Inflammatory macrophage treated with lipopolysaccharide for 4 hours (primary cell): ENCODE data around the gene PERM1.

Experiments used
- DNase-seq: peaks from one replicate; pipeline ENCODE4 v3.0.0-alpha.2; 2020

The PERM1 gene

DNA sequence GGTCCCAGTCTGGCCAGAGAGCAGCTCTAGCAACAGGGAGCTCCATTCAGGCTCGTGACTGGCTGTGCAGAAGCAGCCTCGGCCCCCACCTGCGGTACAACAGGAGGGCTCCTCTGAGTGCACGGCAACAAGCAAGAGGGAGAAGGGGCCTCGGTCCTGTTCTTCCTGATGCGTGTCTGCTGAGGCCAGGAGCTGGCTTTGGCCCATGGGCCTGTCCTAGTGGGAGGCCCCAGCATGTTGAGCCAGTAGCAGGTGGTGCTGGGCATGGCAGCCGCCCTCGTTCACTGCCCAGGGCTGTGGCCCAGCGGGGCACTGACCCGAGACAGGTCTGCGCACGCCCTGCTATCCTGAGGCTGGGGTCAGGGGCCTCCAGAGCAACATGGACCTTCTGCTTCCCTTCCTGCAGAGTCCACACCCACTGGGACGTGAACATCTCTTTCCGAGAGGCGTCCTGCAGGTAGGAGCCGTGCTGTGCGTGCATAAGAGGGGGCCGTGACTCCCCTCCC, 51.2 kb downstream of the PERM1 start:
- no peak for DNase-seq

DNA sequence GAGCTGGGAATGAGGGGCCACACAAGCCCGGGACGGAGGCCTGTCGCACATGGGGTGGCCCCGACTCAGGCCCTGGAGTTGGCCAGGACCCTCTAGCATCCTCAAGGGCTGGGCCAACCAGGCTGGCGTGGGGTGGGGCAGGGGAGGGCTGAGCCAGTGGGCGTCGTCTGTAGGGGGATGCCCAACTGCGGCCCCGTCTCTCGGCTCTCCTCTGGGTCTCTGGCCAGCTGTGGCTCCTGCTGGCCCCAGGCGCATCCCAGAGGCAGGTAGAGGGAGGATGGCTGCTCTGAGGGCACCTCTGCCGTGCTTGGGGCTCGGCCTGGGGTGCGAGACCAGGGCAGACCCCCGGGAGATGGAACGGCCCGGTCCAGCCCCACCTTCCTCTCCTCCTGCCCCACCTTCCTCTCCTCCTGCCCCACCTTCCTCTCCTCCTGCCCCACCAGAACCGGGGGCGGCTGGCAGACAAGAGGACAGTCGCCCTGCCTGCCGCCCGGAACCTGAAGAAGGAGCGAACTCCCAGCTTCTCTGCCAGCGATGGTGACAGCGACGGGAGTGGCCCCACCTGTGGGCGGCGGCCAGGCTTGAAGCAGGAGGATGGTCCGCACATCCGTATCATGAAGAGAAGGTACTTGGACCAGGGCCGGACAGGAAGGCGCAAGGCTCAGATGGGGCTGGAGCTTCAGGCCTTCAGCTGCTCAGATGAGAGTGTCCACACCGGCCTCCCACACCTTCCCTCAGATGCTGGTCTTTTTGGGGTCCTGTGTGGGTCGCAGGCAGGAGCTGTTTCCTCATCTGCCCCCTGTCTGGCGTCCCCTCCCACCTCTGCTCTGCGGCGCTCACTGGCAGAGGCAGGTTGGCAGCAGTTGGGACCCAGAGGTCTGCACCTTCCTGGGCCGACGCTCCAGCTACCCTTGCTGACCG, 51.9 kb downstream of the PERM1 start:
- no peak for DNase-seq

DNA sequence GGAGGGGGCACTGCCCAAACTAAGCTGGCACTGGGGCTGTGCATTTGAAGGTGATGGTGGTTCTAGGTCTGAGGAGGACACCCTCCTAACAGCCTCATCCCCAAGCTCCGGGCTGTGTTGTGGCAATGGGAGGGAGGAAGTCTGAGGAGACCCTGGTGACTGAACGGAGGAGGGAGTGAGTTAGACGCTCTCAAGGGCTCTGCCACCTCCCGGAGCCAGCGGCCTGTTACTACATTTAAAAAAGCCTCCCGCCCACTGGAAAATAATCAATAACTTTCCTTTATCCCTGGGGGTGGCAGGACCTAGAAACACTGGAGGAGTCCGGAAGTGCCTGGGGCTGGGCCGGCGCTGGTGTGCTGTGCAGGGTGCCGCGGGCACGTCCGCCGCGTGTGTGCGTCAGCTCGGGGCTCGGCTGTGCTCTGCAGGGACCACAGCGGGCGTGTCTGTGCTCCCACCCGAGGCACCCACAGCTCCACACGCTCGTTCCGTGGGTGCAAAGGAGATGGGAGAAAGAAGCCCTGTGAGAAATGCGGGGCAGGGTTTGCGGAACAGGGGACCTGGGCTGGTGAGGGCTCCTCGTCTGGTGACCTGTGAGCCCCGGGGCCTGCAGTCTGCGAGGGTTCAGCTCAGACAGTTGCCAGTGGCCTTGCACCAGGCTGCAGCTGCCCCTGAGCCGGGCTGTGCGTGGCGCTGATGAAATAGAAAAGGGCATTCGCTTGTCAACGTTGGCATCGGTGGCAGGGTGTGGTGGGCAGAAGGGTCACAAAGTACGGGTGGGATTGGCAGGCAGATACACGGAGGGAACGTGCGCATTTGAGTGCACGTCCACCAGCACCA, 52.9 kb downstream of the PERM1 start:
- DNase-seq = no peak

DNA sequence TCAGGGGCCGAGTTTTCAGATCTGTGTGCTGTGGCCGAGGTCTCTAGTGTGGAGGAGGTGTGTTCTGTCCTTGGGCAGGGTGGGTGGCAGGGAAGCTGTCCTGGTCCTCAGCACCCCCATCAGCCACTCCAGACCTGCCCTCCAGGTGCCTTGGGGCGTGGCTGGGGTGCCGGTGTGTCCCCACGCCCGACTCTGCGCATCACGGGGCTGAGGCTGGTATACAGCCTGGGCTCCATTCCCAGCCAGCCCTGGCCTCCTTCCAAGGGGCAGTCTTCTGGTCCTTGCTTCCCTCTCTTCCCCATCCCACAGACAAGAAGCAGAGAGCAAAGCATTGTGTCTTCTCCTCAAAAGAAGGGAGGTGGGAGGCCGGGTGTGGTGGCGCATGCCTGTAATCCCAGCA, 54.1 kb downstream of the PERM1 start:
- no peak for DNase-seq

DNA sequence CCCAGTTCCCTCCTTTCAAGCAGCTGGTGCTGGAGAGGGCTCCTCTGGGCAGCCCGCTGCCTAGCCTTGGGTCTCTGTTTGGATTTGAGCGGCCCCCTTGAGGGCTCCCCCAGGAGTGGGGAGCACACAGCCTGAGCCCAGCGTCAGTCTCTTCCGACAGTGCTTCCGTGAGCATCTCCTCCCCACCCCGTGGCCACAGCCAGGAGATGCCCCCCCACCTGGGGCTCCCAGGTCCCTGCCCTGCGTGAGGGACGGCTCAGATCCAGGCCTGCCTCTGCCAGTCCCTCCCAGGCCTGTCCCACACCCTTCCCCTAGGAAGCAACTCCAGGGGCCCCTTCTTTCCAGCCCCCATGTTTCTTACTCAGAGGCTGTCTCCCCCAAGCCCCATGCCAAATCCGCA, 54.7 kb downstream of the PERM1 start:
- DNase-seq = no peak

DNA sequence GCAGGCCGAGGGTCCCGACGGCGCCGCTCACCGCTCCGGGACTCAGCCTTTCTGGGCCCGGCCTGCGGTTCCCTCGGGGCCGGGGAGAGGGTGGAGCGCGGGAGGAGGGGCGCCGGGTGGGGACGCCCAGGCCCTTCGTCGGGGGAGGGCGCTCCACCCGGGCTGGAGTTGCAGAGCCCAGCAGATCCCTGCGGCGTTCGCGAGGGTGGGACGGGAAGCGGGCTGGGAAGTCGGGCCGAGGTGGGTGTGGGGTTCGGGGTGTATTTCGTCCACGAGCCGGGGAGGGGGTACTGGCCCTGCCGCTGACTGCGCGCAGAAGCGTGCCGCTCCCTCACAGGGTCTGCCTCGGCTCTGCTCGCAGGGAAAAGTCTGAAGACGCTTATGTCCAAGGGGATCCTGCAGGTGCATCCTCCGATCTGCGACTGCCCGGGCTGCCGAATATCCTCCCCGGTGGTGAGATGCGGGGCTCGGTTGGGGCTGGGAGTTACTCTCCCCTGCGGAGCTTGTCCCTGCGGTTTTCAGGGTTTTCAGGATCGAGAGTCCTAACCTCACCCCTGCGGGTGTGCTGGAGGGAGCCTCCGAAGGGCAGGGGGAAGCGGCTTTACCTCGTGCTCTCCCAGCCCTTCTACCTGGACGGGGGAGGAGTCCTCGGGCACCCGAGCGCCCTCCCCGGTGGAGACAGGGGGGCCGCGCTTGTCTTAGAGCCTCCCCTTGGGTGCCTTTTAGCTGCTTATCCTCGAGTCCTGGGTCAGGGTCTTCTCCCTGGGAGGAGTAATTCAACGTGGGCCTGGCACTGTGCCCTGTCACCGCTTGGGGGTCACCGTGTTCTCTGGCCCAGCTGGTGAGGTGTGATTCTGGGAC, 56.1 kb downstream of the PERM1 start:
- no peak for DNase-seq
